Tongue (tissue), 2 donors: ENCODE results near the gene THSD7B. TPM values are rescaled to one million over a fixed set of nuclear protein-coding genes. Genes with fewer than 3 reads are reported as not detected.

Experiments
- DNase-seq: peaks from one replicate; pipeline ENCODE4 v3.0.0-alpha.2; 2015
- total RNA-seq: library from RNA; depleted of rRNA; stranded (reverse); fragments of >200 nt; gene quantifications from one replicate; pipeline ENCODE4 v1.2.3, GENCODE V29; 2014

THSD7B gene
- total RNA-seq, 1 donor from 2014 or later, result 9.8 TPM

GRCh38 chr2:137194111-137194510 lies 428.8 kb downstream of the THSD7B start:
- DNase-seq, result no peak

GRCh38 chr2:137199751-137200150 lies 434.4 kb downstream of the THSD7B start:
- DNase-seq, result no peak

GRCh38 chr2:137202318-137202717 lies 437.0 kb downstream of the THSD7B start:
- DNase-seq, result no peak

GRCh38 chr2:137205324-137205723 lies 440.0 kb downstream of the THSD7B start:
- DNase-seq, result no peak

- DNase-seq, result no peak
Observed at GRCh38 chr2:137206069-137206468, 440.7 kb downstream of the THSD7B start.

GRCh38 chr2:137207030-137207429 lies 441.7 kb downstream of the THSD7B start:
- no peak for DNase-seq

GRCh38 chr2:137208431-137208891 lies 443.1 kb downstream of the THSD7B start:
- DNase-seq, result no peak

GRCh38 chr2:137210039-137210438 lies 444.7 kb downstream of the THSD7B start:
- no peak for DNase-seq

GRCh38 chr2:137211761-137212160 lies 446.4 kb downstream of the THSD7B start:
- DNase-seq, result no peak

- DNase-seq, result peak; percentile 32
Observed at GRCh38 chr2:137220438-137220993, 455.2 kb downstream of the THSD7B start.

- no peak for DNase-seq
Observed at GRCh38 chr2:137221797-137222492, 456.6 kb downstream of the THSD7B start.

- no peak for DNase-seq
Observed at GRCh38 chr2:137223722-137224121, 458.4 kb downstream of the THSD7B start.

GRCh38 chr2:137228566-137228965 lies 463.2 kb downstream of the THSD7B start:
- DNase-seq, result no peak

- DNase-seq, result no peak
Observed at GRCh38 chr2:137229834-137230233, 464.5 kb downstream of the THSD7B start.

GRCh38 chr2:137231628-137232027 lies 466.3 kb downstream of the THSD7B start:
- no peak for DNase-seq

- no peak for DNase-seq
Observed at GRCh38 chr2:137232076-137232475, 466.7 kb downstream of the THSD7B start.

GRCh38 chr2:137233091-137233490 lies 467.7 kb downstream of the THSD7B start:
- no peak for DNase-seq

GRCh38 chr2:137237055-137237454 lies 471.7 kb downstream of the THSD7B start:
- no peak for DNase-seq

GRCh38 chr2:137238065-137238464 lies 472.7 kb downstream of the THSD7B start:
- no peak for DNase-seq

- no peak for DNase-seq
Observed at GRCh38 chr2:137249463-137250130, 484.3 kb downstream of the THSD7B start.

GRCh38 chr2:137250401-137250800 lies 485.1 kb downstream of the THSD7B start:
- DNase-seq, result no peak

- DNase-seq, result no peak
Observed at GRCh38 chr2:137251045-137251444, 485.7 kb downstream of the THSD7B start.

- no peak for DNase-seq
Observed at GRCh38 chr2:137252934-137253333, 487.6 kb downstream of the THSD7B start.

- no peak for DNase-seq
Observed at GRCh38 chr2:137254052-137254451, 488.7 kb downstream of the THSD7B start.
